Skeletal muscle satellite cell (primary cell): ENCODE results near the gene TBL1XR1.

Experiments used
- H3K27me3 ChIP-seq: 2 replicates; pipeline ENCODE4 v1.7.0; 2013; ENCODE audit warnings: low read length; ENCODE audit not compliant: control insufficient read depth, insufficient read depth
- H3K36me3 ChIP-seq: 2 replicates; pipeline ENCODE4 v1.7.0; 2013; ENCODE audit warnings: mild to moderate bottlenecking, control low read depth, low read length; ENCODE audit not compliant: insufficient read depth
- H3K4me1 ChIP-seq: 2 replicates; pipeline ENCODE4 v1.7.0; 2013; ENCODE audit warnings: low read length; ENCODE audit not compliant: control insufficient read depth, insufficient read depth
- H3K4me2 ChIP-seq: 2 replicates; pipeline ENCODE4 v1.7.0; 2013; ENCODE audit warnings: mild to moderate bottlenecking, low read length
- H3K4me3 ChIP-seq: 2 replicates; pipeline ENCODE4 v1.7.0; 2013; ENCODE audit warnings: low read length
- H3K9ac ChIP-seq: 2 replicates; pipeline ENCODE4 v1.7.0; 2013; ENCODE audit warnings: mild to moderate bottlenecking, low read depth, low read length, moderate library complexity
- H3K9me3 ChIP-seq: replicated peaks from 2 replicates; pipeline ENCODE4 v1.7.0; 2013; ENCODE audit warnings: mild to moderate bottlenecking, control low read depth, low read length

The TBL1XR1 gene

GRCh38 chr3:177114253-177114652 is 83.0 kb downstream of the TBL1XR1 start:
- Histone ChIP-seq H3K27me3 (no peaks in the 10 kb centered on the region), H3K4me2 (no peak overlapping the region), H3K9ac (no peak overlapping the region)

GRCh38 chr3:177111541-177111949 is 85.7 kb downstream of the TBL1XR1 start:
- H3K4me2 ChIP-seq, result no peak overlapping the region
- H3K9me3 ChIP-seq, result no peaks in the 10 kb centered on the region
- peaks cover 12% of the 10 kb centered on the region for H3K4me1 ChIP-seq
- H3K27me3 ChIP-seq, result no peaks in the 10 kb centered on the region
- H3K9ac ChIP-seq, result no peak overlapping the region
- no peak overlapping the region for H3K4me3 ChIP-seq
- H3K36me3 ChIP-seq, result no peaks in the 10 kb centered on the region

More at GRCh38 chr3:177114253-177114652, 83.0 kb downstream of the TBL1XR1 start:
- H3K9me3 ChIP-seq, result no peaks in the 10 kb centered on the region
- no peaks in the 10 kb centered on the region for H3K36me3 ChIP-seq
- peaks cover 12% of the 10 kb centered on the region for H3K4me1 ChIP-seq
- H3K4me3 ChIP-seq, result no peak overlapping the region

- Histone ChIP-seq H3K4me2 (no peak overlapping the region), H3K4me1 (peaks cover 6% of the 10 kb centered on the region), H3K36me3 (no peaks in the 10 kb centered on the region), H3K4me3 (no peak overlapping the region), H3K9ac (no peak overlapping the region), H3K9me3 (no peaks in the 10 kb centered on the region), H3K27me3 (no peaks in the 10 kb centered on the region)
Measured at GRCh38 chr3:177110895-177111294, 86.4 kb downstream of the TBL1XR1 start.

DNA sequence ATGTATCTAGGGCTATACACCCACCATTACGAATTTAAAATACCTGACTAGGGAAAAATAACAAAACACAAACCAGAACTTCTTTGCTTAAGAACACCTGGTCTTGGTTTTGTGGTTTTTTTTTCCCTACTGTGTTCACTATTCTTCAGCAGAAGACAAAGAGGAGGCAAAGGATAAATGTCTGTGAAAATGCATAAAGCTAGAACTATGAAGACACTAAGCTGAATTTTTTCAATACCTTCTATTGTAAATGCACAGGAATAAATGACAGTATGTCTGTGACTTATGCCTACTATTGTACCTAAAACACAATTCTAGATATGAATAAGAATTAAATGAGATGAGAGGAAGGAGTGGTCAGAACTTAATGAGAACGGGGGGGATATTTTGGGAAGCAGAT is 86.9 kb downstream of the TBL1XR1 start:
- no peak overlapping the region for H3K4me3 ChIP-seq
- no peak overlapping the region for H3K4me2 ChIP-seq
- H3K36me3 ChIP-seq, result no peaks in the 10 kb centered on the region
- no peaks in the 10 kb centered on the region for H3K9me3 ChIP-seq
- H3K4me1 ChIP-seq, result peaks cover 1% of the 10 kb centered on the region
- no peak overlapping the region for H3K9ac ChIP-seq
- no peaks in the 10 kb centered on the region for H3K27me3 ChIP-seq

DNA sequence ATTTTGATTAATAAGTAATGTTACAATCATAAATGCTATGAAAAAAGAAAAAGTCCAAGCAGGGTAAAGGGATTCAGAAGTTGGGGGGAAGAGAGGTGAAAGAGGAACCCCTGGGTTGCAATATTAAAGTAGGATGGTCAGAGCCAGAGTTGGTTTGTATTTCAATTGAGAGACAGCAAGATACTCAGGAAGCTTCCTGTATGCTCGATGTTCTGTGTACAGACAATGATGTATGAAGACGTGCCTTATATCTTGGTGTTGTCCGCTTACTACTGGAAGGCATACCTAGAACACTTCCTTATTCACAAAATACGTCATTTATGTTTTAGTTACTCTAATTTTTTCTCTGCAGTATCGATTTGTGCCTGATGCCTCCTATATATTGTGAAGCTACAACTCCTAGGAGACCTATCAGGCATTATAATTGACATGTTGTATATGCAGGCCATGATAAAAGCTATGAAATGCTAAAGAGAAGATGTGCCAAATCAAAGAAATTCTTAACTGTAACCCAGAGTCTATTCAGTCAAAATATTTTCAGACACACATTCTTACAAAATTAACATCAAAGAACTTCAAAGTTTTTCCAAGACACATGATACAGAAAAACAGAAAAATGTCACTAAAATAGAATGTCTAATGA is 87.5 kb downstream of the TBL1XR1 start:
- H3K9ac ChIP-seq, result no peak overlapping the region
- H3K4me3 ChIP-seq, result no peak overlapping the region
- no peaks in the 10 kb centered on the region for H3K9me3 ChIP-seq
- H3K36me3 ChIP-seq, result no peaks in the 10 kb centered on the region
- H3K4me1 ChIP-seq, result no peaks in the 10 kb centered on the region
- no peaks in the 10 kb centered on the region for H3K27me3 ChIP-seq
- H3K4me2 ChIP-seq, result no peak overlapping the region

DNA sequence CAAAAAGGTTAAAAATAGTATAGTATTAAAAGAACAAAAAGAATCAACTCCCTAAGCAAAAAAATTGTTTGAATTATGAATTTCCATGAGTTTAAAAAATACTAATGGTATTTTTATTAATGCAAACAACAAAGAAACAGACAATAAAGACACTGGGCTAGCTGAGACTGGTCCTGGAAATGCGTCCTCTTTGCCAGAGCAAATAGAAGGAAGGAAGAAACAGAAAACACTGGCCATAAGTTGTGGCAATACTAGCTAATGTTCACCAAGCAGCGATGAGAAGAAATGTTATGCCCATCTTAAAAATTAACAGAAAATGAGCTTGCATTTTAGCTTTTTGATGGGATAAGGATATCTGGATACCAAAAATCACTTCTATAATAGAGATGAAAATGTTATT is 88.6 kb downstream of the TBL1XR1 start:
- Histone ChIP-seq H3K27me3 (no peaks in the 10 kb centered on the region), H3K4me2 (no peak overlapping the region), H3K9ac (no peak overlapping the region), H3K36me3 (no peaks in the 10 kb centered on the region), H3K4me3 (no peak overlapping the region), H3K4me1 (peaks cover 4% of the 10 kb centered on the region), H3K9me3 (no peaks in the 10 kb centered on the region)

DNA sequence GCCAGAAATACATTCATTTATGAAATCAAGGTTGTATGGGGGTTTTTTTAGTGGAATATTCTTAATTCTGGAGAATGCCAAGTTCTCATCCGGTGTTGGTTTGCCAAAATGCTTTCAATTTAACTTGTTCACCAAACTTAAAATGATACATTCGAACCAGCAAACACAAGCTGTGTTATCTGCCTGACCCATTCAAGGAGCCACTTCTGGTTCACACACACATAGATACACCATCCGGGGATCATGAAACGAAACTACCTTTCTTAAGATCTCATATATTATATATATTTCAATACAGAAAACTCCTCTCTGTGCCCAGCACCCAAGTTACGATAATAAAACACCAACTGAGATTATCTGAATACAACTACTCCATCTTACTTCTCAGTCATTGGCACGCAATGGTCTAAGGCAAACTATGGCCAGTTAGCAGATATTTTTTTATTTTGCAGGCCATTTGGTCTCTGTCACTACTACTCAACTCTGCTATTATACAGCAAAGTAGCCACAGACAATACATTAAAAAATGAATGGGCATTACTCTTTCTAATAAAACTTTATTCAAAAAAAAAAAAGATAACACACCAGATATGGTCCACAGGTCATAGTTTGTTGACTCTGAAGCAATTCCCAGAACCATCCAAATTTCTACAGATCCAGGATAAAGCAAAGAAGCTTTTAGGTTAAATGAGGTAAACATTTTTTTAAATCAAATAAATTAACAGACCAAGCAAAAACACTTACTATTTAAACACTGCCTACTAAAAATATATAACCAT is 89.6 kb downstream of the TBL1XR1 start:
- Histone ChIP-seq H3K9ac (no peak overlapping the region), H3K4me3 (no peak overlapping the region), H3K4me2 (peak overlapping the region; percentile 26), H3K9me3 (no peaks in the 10 kb centered on the region), H3K36me3 (no peaks in the 10 kb centered on the region), H3K27me3 (no peaks in the 10 kb centered on the region), H3K4me1 (peaks cover 4% of the 10 kb centered on the region)

DNA sequence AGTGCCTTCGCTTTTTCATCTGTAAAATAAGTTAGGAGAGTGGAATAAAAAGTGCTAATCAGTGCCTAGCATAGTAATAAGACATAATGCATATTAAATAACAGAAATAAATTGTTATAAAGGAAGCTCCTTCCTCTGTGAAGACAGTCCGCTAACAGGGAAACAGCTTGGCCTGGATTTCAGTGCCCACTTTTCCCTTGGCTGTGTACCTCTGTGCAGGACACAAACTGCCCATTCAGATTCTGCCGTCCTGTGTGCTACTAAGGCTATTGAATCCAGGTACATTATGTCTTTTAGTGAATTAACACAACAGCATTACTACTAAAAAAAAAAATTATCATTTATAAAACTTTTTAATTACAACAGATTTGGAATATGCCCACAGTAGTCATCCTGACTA is 90.7 kb downstream of the TBL1XR1 start:
- Histone ChIP-seq H3K27me3 (no peaks in the 10 kb centered on the region), H3K4me3 (no peak overlapping the region), H3K36me3 (no peaks in the 10 kb centered on the region), H3K9me3 (no peaks in the 10 kb centered on the region), H3K4me2 (no peak overlapping the region), H3K9ac (no peak overlapping the region), H3K4me1 (peaks cover 4% of the 10 kb centered on the region)

DNA sequence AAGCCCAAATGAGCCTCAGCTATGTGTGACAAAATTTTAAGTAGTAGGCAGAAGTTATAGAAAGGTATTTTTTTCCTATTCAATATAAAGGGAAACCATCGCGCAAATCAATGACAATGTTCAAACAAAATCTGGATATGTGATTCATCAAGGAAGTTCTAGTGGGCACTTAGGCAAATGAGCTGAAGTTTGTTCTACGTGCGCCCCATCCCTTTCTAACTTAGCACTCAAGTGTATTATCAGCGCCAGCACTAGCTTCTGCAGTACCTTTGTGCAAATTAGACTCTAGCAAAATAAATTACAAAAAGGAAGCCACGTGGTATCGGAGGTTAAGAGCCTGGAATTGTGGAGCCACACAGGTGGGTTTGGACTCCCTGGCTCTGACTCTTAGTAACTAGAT is 91.1 kb downstream of the TBL1XR1 start:
- no peak overlapping the region for H3K4me2 ChIP-seq
- H3K4me1 ChIP-seq, result peaks cover 4% of the 10 kb centered on the region
- no peaks in the 10 kb centered on the region for H3K36me3 ChIP-seq
- no peaks in the 10 kb centered on the region for H3K9me3 ChIP-seq
- no peak overlapping the region for H3K4me3 ChIP-seq
- no peaks in the 10 kb centered on the region for H3K27me3 ChIP-seq
- H3K9ac ChIP-seq, result no peak overlapping the region

- peaks cover 4% of the 10 kb centered on the region for H3K4me1 ChIP-seq
- no peaks in the 10 kb centered on the region for H3K36me3 ChIP-seq
- H3K27me3 ChIP-seq, result no peaks in the 10 kb centered on the region
- no peak overlapping the region for H3K9ac ChIP-seq
- no peak overlapping the region for H3K4me2 ChIP-seq
- H3K4me3 ChIP-seq, result no peak overlapping the region
- H3K9me3 ChIP-seq, result no peaks in the 10 kb centered on the region
Measured at GRCh38 chr3:177105623-177106022, 91.7 kb downstream of the TBL1XR1 start.

GRCh38 chr3:177104299-177104992 is 92.8 kb downstream of the TBL1XR1 start:
- Histone ChIP-seq H3K4me2 (no peak overlapping the region), H3K9me3 (no peaks in the 10 kb centered on the region), H3K27me3 (no peaks in the 10 kb centered on the region), H3K4me1 (peaks cover 4% of the 10 kb centered on the region), H3K36me3 (no peaks in the 10 kb centered on the region), H3K4me3 (no peak overlapping the region), H3K9ac (no peak overlapping the region)
